Measurements from ENCODE around the gene FAM240A.

Gene FAM240A

DNA sequence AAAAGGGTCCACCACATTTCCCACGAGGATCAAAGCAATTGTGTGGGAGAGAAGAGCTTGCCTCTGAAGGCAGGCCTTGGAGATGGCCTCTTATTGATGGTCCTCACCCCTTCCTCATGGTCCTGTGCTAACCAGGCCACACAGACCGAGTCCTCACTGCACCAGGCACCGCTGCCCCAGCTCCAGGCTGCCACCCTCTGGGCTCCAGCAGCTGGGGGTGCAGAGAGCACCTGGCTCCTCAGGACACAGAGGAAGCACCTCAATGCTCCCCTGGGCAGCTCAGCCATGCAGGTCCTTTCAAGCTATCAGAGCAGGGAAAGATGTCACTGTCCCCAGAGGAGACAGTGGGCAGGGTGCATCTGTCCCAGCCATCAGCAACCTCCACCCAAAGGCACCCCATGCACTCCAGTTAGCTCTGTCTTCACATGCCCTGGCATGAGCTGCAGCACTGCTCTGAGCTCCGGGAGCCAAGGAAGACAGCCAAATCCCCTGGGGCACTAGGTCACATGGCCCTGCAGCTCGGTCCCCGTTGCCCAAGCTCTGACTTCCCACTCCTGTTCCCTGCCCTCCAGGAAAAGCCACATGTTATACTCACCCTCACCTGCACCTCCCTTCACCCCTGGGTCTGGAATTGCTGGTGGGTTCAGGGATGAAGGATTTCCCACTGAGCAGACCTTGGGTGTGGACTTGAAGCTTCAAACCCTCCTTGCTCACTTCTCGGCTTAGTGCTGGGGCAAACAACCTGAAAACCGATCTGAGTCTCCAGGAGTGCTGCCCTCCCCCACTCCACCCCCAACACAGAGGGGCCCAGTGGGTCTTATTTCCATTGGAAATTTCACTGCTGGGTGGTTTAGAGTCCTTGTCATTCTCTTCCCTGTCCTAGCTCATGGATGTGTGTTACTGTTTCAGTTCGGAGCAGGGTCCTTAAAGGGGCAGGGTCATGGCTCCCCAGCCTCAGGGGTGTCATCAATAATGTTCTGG, 48.5 kb downstream of the FAM240A start:
- no peak overlapping the region for H3K27ac ChIP-seq (ENCODE audit: poor library complexity, severe bottlenecking)
- H3K27me3 ChIP-seq (ENCODE audit: insufficient read depth, poor library complexity, severe bottlenecking): no peaks in the 10 kb centered on the region
- no peak overlapping the region for H3K4me3 ChIP-seq (ENCODE audit: severe bottlenecking)
- H3K9me3 ChIP-seq (ENCODE audit: severe bottlenecking): no peaks in the 10 kb centered on the region
- DNase-seq (ENCODE audit: low spot score) (peak; percentile 69), ATAC-seq (ENCODE audit: low read depth) (peak; percentile 66)
- TF ChIP-seq, protein P1, sequence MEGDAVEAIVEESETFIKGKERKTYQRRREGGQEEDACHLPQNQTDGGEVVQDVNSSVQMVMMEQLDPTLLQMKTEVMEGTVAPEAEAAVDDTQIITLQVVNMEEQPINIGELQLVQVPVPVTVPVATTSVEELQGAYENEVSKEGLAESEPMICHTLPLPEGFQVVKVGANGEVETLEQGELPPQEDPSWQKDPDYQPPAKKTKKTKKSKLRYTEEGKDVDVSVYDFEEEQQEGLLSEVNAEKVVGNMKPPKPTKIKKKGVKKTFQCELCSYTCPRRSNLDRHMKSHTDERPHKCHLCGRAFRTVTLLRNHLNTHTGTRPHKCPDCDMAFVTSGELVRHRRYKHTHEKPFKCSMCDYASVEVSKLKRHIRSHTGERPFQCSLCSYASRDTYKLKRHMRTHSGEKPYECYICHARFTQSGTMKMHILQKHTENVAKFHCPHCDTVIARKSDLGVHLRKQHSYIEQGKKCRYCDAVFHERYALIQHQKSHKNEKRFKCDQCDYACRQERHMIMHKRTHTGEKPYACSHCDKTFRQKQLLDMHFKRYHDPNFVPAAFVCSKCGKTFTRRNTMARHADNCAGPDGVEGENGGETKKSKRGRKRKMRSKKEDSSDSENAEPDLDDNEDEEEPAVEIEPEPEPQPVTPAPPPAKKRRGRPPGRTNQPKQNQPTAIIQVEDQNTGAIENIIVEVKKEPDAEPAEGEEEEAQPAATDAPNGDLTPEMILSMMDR (IDR thresholded peaks at IDR 0.05; ENCODE audit: poor library complexity, severe bottlenecking): no peak
- peaks cover 16% of the 10 kb centered on the region for H3K4me1 ChIP-seq (ENCODE audit: insufficient read depth, poor library complexity, severe bottlenecking)
- H3K36me3 ChIP-seq (ENCODE audit: low read depth): no peaks in the 10 kb centered on the region

DNA sequence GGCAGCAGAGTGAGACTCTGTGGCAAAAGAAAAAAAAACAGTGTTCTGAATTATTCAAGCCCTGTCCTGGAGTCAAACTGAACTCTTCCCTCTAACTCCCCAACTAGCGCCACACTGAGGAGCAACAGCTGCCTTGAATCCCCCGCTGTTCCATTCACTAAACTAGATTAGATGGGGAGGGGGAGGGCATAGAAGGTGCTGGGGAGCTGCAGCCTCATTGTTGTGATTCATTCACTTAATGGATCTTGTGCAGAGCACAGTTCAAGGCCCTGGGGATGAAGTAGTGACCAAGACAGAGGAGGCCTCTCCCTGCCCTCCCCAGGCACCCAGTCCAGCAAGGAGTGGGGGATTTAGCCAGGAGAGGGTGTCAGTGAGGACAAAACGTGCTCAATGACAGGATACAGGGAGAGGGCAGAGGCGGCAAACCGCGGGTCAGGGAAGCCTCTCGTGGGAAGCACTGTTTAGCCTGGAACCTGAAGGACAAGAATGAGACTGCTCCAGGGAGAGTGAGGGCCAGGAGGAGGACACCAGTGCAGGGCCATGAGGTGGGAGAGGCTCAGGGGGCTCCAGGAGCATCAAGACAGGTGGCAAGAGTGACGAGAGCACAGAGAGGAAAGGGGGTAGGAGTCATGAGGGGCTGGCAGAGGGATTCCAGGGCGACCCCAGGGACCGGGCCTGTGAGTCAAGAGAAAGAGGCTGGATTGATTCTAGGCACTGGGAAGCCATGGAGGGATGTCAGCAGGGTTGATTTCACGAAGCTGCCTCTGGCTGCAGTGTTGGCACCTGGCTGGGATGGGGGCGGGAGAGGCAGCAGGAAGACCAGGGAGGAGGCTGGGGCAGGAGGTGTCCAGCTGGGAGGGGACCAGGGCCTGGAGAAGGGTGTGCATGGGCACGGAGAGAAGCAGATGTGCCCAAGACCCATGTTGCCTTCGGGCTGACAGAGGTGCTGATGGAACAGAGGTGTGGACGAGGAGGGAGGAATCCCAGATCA, 49.7 kb downstream of the FAM240A start:
- TF ChIP-seq, protein P1 (IDR thresholded peaks at IDR 0.05; ENCODE audit: poor library complexity, severe bottlenecking): no peak
- Histone ChIP-seq H3K27me3 (ENCODE audit: insufficient read depth, poor library complexity, severe bottlenecking) (no peaks in the 10 kb centered on the region), H3K4me1 (ENCODE audit: insufficient read depth, poor library complexity, severe bottlenecking) (peaks cover 16% of the 10 kb centered on the region), H3K27ac (ENCODE audit: poor library complexity, severe bottlenecking) (no peak overlapping the region), H3K4me3 (ENCODE audit: severe bottlenecking) (no peak overlapping the region), H3K36me3 (ENCODE audit: low read depth) (no peaks in the 10 kb centered on the region), H3K9me3 (ENCODE audit: severe bottlenecking) (no peaks in the 10 kb centered on the region)
- peak; percentile 55 for DNase-seq (ENCODE audit: low spot score)
- no peak for ATAC-seq (ENCODE audit: low read depth)

DNA sequence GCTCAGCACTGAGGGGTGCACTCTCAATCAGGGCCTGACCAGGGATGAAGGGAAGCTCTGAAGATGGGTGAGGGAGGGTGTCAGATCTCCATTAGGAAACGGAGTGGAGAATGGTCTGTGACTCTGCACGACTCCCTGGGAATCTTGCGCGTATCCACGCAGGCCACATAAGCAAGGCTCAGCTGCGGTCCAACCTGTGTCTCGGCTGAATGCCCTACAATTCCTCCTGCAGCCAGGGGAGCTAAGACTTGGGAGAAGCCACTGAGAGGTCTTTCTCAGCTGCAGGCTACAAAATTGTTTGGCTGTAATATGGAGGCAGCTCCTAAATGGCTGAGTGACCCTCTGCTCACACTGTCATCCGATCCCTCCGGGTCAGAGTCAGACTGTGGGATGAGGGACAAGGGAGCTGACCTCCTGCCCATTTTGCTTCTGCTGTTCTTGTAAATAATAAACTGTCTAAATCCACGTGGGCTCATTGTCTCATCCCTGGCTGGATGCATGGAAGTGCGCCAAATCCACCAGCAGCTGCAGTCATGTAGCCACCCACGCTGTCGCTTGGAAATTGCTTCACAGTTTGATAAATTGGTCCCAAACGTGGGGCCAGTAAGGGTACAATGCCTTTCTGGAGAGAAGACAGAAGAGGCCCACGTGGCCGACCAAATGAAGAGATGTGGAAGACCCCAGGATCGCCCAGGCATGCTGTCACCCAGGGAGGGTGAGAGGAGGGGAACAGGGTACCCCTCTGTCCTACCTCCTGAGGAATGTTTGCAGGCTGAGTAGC, 50.6 kb downstream of the FAM240A start:
- Histone ChIP-seq H3K27ac (ENCODE audit: poor library complexity, severe bottlenecking) (no peak overlapping the region), H3K9me3 (ENCODE audit: severe bottlenecking) (no peaks in the 10 kb centered on the region), H3K4me3 (ENCODE audit: severe bottlenecking) (no peak overlapping the region), H3K27me3 (ENCODE audit: insufficient read depth, poor library complexity, severe bottlenecking) (no peaks in the 10 kb centered on the region), H3K4me1 (ENCODE audit: insufficient read depth, poor library complexity, severe bottlenecking) (peaks cover 16% of the 10 kb centered on the region), H3K36me3 (ENCODE audit: low read depth) (no peaks in the 10 kb centered on the region)
- no peak for ATAC-seq (ENCODE audit: low read depth)
- TF ChIP-seq, protein P1 (IDR thresholded peaks at IDR 0.05; ENCODE audit: poor library complexity, severe bottlenecking): no peak
- DNase-seq (ENCODE audit: low spot score): no peak

DNA sequence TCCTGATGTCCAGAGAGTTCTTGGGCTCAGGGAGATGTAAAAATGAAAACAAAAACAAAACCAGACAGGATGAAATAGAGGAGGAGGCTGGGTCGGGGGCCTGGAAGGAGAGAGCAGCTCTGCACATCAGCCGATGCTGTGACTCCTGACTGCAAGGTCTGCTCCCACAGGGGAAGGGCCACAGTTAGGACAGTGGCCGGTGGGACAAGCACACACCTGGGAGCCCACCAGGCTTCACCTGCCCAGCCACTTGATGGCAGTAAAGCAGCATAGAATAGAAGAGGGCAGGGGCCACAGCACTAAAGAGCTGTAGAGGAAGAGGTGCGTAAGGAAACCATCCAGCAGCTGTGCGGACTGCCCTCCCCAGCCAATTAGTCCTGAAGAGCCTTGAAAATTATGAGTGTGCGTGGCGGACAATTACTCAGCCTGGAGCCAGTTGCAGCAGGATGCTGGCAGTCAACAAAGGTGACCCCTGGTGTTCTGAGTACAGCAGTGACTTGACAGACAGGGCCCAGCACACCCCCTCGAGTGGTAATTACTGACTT, 51.3 kb downstream of the FAM240A start:
- TF ChIP-seq, protein P1 (IDR thresholded peaks at IDR 0.05; ENCODE audit: poor library complexity, severe bottlenecking): peak; percentile 37
- ATAC-seq (ENCODE audit: low read depth) (no peak), DNase-seq (ENCODE audit: low spot score) (no peak)
- no peaks in the 10 kb centered on the region for H3K36me3 ChIP-seq (ENCODE audit: low read depth)
- no peaks in the 10 kb centered on the region for H3K9me3 ChIP-seq (ENCODE audit: severe bottlenecking)
- H3K27me3 ChIP-seq (ENCODE audit: insufficient read depth, poor library complexity, severe bottlenecking): no peaks in the 10 kb centered on the region
- H3K4me3 ChIP-seq (ENCODE audit: severe bottlenecking): no peak overlapping the region
- H3K4me1 ChIP-seq (ENCODE audit: insufficient read depth, poor library complexity, severe bottlenecking): peaks cover 16% of the 10 kb centered on the region
- no peak overlapping the region for H3K27ac ChIP-seq (ENCODE audit: poor library complexity, severe bottlenecking)

Data from RWPE2 (cell line).